Stomach (tissue), 9 donors: ENCODE results near the gene GPRIN2. TPM values are rescaled to one million over a fixed set of nuclear protein-coding genes. Genes with fewer than 3 reads are reported as not detected.

ENCODE experiments used
- DNase-seq, 2 donors: peaks; one replicate each; pipeline versions ENCODE4 v3.0.0 to v3.0.0-alpha.2; 2013 to 2019
- H3K27ac ChIP-seq, 5 donors: fragments of 200-600 bp in 4 of 5; sonication (generic) in 4 of 5; one replicate each; pipeline ENCODE4 v1.5.1; 2013 to 2019; ENCODE audit warnings: mild to moderate bottlenecking in 1 of 5, moderate library complexity in 1 of 5
- H3K27me3 ChIP-seq, 3 donors: fragments of 200-600 bp; sonication (generic); one replicate each; pipeline ENCODE4 v1.5.1; 2017 to 2019; ENCODE audit warnings: mixed run types in 1 of 3
- H3K36me3 ChIP-seq, 4 donors: fragments of 200-600 bp; sonication (generic); 1 replicate in 3 of 4; 2 replicates in 1 of 4; pipeline ENCODE4 v1.5.1; 2016 to 2019
- H3K4me1 ChIP-seq, 4 donors: fragments of 200-600 bp; sonication (generic); one replicate each; pipeline ENCODE4 v1.5.1; 2016 to 2019
- H3K4me3 ChIP-seq, 4 donors: fragments of 200-600 bp; sonication (generic) in 3 of 4; one replicate each; pipeline ENCODE4 v1.5.1; 2016 to 2019; ENCODE audit warnings: mild to moderate bottlenecking in 1 of 4
- H3K9me3 ChIP-seq, 4 donors: fragments of 200-600 bp; sonication (generic); one replicate each; pipeline ENCODE4 v1.5.1; 2016 to 2019
- EP300 ChIP-seq: sonication (generic); formaldehyde crosslinking; IDR thresholded peaks from one replicate; pipeline ENCODE4 v1.6.1; 2017; ENCODE audit warnings: antibody characterized with exemption
- POLR2A ChIP-seq, 4 donors: fragments of 450-650 bp; IDR thresholded peaks; one replicate each; pipeline ENCODE4 v1.6.1; 2016; ENCODE audit warnings: antibody characterized with exemption in 4 of 4, control low read depth in 2 of 4, mild to moderate bottlenecking in 1 of 4, moderate library complexity in 1 of 4
- POLR2AphosphoS5 ChIP-seq, 3 donors: sonication (generic); formaldehyde crosslinking; IDR thresholded peaks; one replicate each; pipeline ENCODE4 v1.6.1; 2016; ENCODE audit warnings: antibody characterized with exemption in 3 of 3
- WGBS, 5 donors: extraction: QIAGEN DNeasy Blood & Tissue Kit in 3 of 5; methylation state at CpG; one replicate each; pipeline versions ENCODE4 v1.1.5 to v1.1.7; 2013 to 2018; 5-methylcytosine and 5-hydroxymethylcytosine counted together
- intact Hi-C: fragments of 100-400 bp; cut with DNase I; formaldehyde crosslinking; loops from one replicate; pipeline ENCODE4 v1.15.1; 2023; ENCODE audit warnings: low total_unique reads
- polyA plus RNA-seq, 3 donors: library from polyadenylated mRNA; stranded (reverse); fragments of 200-250 nt; gene quantifications; one replicate each; pipeline ENCODE4 v1.2.3, GENCODE V29; 2013
- total RNA-seq, 5 donors: library from RNA; depleted of rRNA; stranded (reverse); fragments of >200 nt; gene quantifications; one replicate each; pipeline versions ENCODE4 v1.1.0 to v1.2.3, GENCODE V29; 2014 to 2016
- TF ChIP-seq, protein P1 (sequence below), 7 experiments: fragments of 450-650 bp in 4 of 7; fragments of 200-600 bp in 3 of 7; sonication (generic) in 3 of 7; IDR thresholded peaks; one replicate each; pipeline ENCODE4 v1.5.1; 2016 to 2019; ENCODE audit warnings: antibody characterized with exemption in 7 of 7, control low read depth in 2 of 7, mild to moderate bottlenecking in 1 of 7
- donor health status: healthy with polysubstance abuse.
- donor health status: Bipolar disorder and iron deficiency.
- donor health status: healthy.

GPRIN2 gene
- total and polyA plus RNA-seq, 8 donors: 3.5 to 27.8 (median 11.1) TPM

DNA sequence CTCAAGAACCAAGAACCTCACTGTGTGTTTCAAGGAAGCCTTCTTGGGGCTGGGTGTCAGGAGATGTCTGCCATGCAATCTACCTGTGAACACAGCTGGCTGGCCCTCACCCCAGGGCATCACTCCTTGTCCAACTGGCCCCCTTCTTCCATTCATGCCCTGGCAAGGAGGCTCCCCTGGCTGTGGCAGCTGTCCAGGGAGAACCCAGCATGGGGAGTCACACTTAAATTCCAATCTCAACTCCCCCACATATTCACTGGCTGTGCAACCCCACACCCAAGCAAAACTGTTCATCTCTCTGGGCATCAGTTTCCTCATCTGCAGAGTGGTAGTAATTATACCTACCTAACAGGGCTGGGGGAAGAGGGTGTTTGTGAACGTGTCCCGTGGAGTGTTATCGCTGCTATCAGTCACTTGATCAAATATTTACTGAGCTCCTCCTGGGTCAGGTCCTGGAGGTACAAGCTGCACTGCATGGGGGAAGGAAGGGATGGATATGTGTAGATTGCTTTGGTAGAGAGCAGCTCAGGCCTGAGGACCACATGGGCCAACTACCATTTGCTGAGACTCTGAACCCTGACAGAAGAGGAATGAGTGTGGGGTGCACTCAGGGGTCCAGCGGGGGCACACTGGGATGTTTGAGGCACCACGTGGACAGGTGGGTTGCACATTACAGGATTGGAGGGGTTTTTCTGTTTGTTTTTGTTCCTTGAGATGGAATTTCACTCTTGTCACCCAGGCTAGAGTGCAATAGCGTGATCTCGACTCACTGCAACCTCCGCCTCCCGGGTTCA is 2.1 kb upstream of the GPRIN2 start:
- TF ChIP-seq POLR2AphosphoS5 (IDR thresholded peaks at IDR 0.05) (peak in 2 of 3 donors; percentile 27 to 30), EP300 (no peak), POLR2A (IDR thresholded peaks at IDR 0.05) (no peak)
- TF ChIP-seq, protein P1, sequence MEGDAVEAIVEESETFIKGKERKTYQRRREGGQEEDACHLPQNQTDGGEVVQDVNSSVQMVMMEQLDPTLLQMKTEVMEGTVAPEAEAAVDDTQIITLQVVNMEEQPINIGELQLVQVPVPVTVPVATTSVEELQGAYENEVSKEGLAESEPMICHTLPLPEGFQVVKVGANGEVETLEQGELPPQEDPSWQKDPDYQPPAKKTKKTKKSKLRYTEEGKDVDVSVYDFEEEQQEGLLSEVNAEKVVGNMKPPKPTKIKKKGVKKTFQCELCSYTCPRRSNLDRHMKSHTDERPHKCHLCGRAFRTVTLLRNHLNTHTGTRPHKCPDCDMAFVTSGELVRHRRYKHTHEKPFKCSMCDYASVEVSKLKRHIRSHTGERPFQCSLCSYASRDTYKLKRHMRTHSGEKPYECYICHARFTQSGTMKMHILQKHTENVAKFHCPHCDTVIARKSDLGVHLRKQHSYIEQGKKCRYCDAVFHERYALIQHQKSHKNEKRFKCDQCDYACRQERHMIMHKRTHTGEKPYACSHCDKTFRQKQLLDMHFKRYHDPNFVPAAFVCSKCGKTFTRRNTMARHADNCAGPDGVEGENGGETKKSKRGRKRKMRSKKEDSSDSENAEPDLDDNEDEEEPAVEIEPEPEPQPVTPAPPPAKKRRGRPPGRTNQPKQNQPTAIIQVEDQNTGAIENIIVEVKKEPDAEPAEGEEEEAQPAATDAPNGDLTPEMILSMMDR (IDR thresholded peaks at IDR 0.05): no peak
- Histone ChIP-seq H3K9me3 (no peaks in the 10 kb centered on the region), H3K4me3 (no peak overlapping the region), H3K36me3 (no peaks in the 10 kb centered on the region), H3K27me3 (peaks cover 4 to 61% (median 35%) of the 10 kb centered on the region in 3 donors), H3K4me1 (peaks cover 16 to 40% (median 31%) of the 10 kb centered on the region in 4 donors), H3K27ac (no peak overlapping the region)
- peak in 1 of 2 donors; percentile 32 for DNase-seq
- 67 to 71% (median 69%) methylated on average over 9 of the region's 9 CpGs for WGBS, 5 donors
- intact Hi-C loops: no loop called here

DNA sequence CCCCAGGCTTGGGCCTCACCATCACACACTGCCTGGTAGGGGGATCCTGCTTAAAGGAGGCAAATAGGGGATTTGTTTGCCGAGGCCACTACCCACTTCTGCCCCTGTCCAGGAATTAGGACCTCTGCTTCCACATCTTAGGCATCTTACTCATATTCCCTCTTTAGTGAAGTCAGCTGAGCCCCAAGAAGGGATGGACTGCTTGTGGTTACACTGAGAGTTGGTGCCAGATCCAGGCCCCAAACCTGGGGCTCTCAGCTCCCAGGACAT is 1.6 kb upstream of the GPRIN2 start:
- H3K36me3 ChIP-seq: no peaks in the 10 kb centered on the region
- 37 to 66% (median 42%) methylated on average over 1 of the region's 1 CpG for WGBS, 5 donors
- H3K4me3 ChIP-seq: no peak overlapping the region
- no peak overlapping the region for H3K27ac ChIP-seq
- intact Hi-C loops: no loop called here
- DNase-seq: no peak
- TF ChIP-seq POLR2A (IDR thresholded peaks at IDR 0.05) (no peak), EP300 (no peak), POLR2AphosphoS5 (IDR thresholded peaks at IDR 0.05) (no peak)
- TF ChIP-seq, protein P1 (IDR thresholded peaks at IDR 0.05): no peak
- peaks cover 16 to 45% (median 31%) of the 10 kb centered on the region in 4 donors for H3K4me1 ChIP-seq
- H3K27me3 ChIP-seq: peaks cover 4 to 66% (median 35%) of the 10 kb centered on the region in 3 donors
- no peaks in the 10 kb centered on the region for H3K9me3 ChIP-seq

DNA sequence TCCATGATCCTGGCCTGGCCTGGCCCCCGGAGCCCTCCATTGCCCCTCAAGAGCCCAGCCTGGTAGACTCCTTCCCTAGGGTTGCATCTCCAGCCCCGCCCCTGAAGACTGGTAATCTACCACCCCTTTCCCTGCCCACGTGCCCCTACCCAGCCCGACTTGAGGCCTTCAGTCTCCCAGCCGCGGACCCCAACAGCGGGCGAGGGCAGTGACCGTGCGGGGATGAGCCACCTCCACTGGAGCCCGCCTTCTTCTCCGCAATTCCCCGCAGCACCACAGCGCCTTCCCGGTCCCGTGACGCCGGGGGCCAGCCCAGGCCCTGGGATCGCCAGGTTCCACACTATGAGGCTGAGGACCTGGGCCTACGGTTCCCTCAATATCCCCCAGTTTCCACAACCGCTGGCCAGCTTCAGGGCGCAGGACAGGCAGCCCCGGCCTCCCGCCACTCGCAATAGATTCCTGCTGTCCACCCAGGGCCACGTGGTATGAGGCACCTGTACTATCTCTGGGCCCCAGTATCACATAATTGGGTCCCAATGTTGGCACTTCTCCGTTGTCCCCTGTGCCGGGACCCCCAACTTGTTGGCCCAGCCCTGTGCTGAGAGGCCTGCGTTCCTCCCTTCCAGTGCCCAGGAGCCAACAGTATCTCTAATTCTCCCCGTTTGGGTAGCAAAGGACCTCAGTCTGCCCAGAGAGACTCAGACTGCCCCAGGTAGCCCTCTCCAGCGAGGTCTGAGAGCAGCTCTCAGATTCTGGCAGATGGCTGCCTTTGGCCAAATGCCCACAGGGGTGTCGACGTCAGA is 1.1 kb upstream of the GPRIN2 start:
- peaks cover 16 to 50% (median 34%) of the 10 kb centered on the region in 4 donors for H3K4me1 ChIP-seq
- H3K9me3 ChIP-seq: no peaks in the 10 kb centered on the region
- H3K27me3 ChIP-seq: peaks cover 4 to 67% (median 35%) of the 10 kb centered on the region in 3 donors
- 87 to 91% (median 89%) methylated on average over 33 of the region's 33 CpGs for WGBS, 5 donors
- H3K27ac ChIP-seq: no peak overlapping the region
- no peaks in the 10 kb centered on the region for H3K36me3 ChIP-seq
- TF ChIP-seq POLR2A (IDR thresholded peaks at IDR 0.05) (no peak), EP300 (no peak), POLR2AphosphoS5 (IDR thresholded peaks at IDR 0.05) (no peak)
- TF ChIP-seq, protein P1 (IDR thresholded peaks at IDR 0.05): no peak
- intact Hi-C loops: no loop called here
- DNase-seq: peak; percentile 33 to 55
- H3K4me3 ChIP-seq: no peak overlapping the region

DNA sequence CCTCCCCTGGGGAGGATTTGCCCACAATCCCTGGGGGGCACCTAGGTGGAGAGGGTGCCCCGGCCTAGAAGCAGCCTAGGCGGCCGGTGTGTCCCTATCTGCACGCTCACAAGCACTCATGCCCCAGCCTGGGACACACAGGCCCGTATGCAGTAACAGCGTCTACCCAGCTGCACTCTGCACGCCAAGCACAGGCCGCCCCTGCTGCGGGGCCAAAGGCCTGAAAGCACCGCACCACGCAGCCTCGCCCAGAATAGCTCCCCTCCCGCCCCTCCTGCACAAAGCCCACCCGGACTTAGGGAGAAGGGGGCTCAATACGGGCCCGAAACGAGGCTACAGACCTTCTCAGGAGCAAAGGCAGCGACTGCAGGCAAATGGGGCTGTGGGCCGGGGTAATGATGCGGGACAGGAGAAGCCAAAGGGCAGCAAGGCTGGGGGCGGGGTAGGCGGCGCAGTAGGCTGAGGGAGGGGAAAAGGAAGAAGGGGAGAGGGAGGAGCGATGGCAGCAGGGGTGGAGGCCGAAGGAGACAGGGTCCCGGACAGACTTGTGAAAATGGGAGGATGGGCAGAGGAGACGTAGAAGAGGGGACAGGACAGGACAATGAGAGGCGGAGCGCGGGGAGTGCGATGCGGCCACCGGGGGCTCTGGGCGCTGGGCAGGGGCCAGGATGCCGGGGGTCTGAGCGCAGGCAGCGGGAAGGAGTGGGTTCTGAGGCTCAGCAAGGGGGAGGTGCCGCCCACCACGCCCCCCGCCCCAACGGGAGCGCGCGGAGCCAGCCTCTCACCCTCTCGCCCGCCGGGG is 544 bp downstream of the GPRIN2 start:
- H3K27me3 ChIP-seq: peaks cover 4 to 64% (median 35%) of the 10 kb centered on the region in 3 donors
- H3K27ac ChIP-seq: peak overlapping the region in 4 of 5 donors; percentile 18 to 80 (median 66)
- peaks cover 16 to 61% (median 41%) of the 10 kb centered on the region in 4 donors for H3K4me1 ChIP-seq
- TF ChIP-seq POLR2A (IDR thresholded peaks at IDR 0.05): no peak
- no peak for TF ChIP-seq EP300
- no peak for TF ChIP-seq POLR2AphosphoS5 (IDR thresholded peaks at IDR 0.05)
- TF ChIP-seq, protein P1 (IDR thresholded peaks at IDR 0.05): no peak
- intact Hi-C loops: no loop called here
- peak overlapping the region; percentile 54 to 66 (median 54) for H3K4me3 ChIP-seq
- peaks cover 0 to 5% (median 0%) of the 10 kb centered on the region in 4 donors for H3K36me3 ChIP-seq
- no peaks in the 10 kb centered on the region for H3K9me3 ChIP-seq
- WGBS, 5 donors: 14 to 29% (median 18%) methylated on average over 44 to 47 of the region's 47 CpGs
- DNase-seq: peak; percentile 47 to 68
